Activated naive CD4-positive, alpha-beta T cell treated with Interleukin-2 at 50 U/mL for 16 hours (primary cell): ENCODE measurements around the gene ZNF260.

Experiments used
- DNase-seq: peaks from one replicate; pipeline ENCODE4 v3.0.0-alpha.2; 2020

ZNF260 gene

DNA sequence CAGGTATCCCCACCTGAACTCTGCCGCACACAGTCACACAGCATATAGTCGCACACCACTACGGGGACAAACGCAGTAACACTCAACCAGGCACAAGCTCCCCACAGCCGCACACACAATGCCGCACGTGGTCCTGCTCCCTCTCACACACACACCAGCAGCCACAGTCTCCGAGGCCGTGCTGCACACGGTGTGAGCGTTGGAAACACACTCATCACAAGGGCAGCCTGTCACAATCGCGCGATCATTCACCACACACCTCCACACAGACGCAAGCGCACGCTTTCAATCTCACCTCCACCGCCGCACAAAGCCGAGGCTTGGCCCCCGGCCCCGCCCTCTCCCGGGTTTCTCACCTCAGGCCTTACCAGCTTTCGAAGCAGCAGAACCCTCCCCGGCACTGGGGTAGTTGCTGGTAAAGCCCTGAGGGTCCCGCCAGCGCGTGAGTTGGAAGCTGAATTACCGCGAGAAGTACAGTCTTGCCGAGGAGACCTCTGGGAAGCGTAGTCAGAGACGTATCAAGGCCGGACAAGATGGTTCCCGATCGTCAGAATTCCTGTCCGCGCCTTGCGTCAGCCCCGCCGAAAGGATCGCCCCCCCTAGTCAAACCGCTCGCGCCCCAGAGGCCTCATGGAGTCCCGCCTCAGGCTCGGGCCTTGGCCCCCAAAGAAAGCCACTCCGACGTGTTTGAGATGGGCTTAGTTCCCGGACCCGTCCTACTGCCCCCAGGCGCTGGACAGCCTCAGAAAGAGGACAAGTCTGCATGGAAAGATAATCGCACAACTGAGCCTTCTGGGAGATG is 38.8 kb downstream of the ZNF260 start, which contains the start of gene ZNF566:
Gene ZNF566 (minus strand): TSS at position 444 of the 802 bp plus-strand sequence. CDS start 13,004 bp downstream, outside the sequence.
- DNase-seq = peak; percentile 95

DNA sequence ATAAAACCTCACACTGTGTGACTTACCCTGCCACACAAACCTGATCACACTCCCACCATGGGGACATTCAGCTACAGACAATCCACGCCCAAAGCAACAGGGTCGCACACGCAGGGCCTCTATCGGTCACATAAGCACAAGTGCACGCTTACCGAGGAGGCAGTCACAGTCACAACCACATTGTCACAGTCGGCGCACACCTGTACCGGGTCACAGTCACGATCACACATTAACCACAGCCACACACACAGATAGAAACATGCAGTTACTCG is 39.3 kb downstream of the ZNF260 start:
- DNase-seq = peak; percentile 53

DNA sequence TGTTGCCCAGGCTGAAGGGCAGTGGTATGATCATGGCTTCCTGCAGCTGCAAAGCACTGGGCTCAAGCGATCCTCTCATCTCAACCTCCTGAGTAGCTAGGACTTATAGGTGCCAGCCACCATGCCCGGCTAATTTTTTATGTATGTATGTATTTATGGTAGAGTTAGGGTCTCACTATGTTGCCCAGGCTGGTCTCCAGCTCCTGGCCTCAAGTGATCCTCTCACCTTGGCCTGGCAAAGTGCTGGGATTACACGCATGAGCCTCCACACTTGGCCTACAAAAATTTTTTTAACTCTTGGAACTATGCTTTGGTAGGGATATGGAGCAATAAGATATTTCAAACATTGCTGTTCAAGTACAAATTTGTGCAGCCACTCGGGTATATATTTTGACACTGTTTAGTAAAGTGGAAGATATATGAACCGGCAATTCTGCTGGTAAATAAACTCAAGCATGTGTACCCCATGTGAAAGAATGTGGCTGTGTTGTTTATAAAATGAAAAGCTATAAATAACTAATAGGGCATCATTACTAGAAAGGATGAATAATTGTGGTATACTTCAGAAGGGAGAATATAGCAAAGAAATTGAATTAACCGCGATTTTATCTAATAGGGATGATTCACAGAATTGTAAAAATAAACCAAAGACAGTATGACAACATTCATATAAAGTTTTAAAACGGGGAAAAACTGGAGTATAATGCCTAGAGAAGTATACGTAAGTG is 39.8 kb downstream of the ZNF260 start:
- no peak for DNase-seq

DNA sequence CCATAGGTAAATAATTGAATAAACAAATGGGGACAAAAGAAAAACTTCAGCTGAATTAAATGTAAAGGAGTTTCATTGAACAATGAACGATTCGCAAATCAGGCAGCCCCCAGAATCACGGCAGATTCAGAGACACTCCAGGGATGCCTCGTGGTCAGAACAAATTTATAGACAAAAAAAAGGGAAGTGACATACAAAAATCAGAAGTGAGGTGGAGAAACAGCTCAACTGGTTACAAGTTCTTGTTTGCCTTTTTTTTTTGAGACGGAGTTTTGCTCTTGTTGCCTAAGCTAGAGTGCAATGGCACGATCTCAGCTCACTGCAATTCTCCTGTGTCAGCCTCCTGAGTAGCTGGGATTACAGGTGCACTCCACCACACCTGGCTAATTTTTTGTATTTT is 44.4 kb downstream of the ZNF260 start:
- DNase-seq = no peak

DNA sequence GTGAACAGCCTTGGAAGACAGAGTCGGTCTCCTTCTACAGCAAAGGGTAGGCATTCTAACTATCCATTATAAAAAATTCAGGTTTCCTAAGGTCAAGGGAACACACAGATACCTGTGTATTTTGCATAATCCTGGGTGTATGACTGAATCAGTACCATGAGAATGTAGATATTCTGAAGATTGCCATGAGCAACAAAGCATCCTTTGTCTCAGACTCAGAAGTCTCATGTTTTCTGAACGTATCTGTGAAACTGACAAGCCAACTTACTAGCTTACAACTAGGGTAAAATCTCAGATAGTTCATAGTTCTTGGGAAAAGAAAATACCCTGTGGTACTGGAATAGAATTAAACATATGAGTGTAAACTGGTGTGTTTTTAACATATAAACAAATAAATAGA is 45.2 kb downstream of the ZNF260 start:
- no peak for DNase-seq
